HEK293 (cell line): ENCODE data around the gene ADAMTS8.

Experiments used
- CTCF ChIA-PET: fragments of 350-600 bp; formaldehyde crosslinking; extraction: SDS; loops from one replicate; lab custom pipeline; 2021; ENCODE audit warnings: antibody characterized with exemption; lab: Yijun Ruan, JAX
- POLR2A ChIA-PET: fragments of 300-600 bp; formaldehyde crosslinking; extraction: SDS; loops from one replicate; lab custom pipeline; 2020; ENCODE audit warnings: antibody characterized with exemption, inconsistent platforms; lab: Yijun Ruan, JAX
- H3K27ac ChIP-seq: fragments of 200-500 bp; sonication (Bioruptor generic); 2 replicates; pipeline ENCODE4 v1.5.1; 2014; ENCODE audit warnings: low read depth, low read length, control low read depth, inconsistent platforms; ENCODE audit errors: extremely low read depth
- H3K36me3 ChIP-seq, 2 experiments: fragments of 200-500 bp in 1 of 2; sonication (Bioruptor generic) in 1 of 2; 1 replicate in 1 of 2; 2 replicates in 1 of 2; pipeline ENCODE4 v1.5.1; 2014 to 2017; ENCODE audit warnings: inconsistent platforms in 2 of 2, low read length in 2 of 2; ENCODE audit not compliant: control insufficient read depth in 2 of 2, insufficient read depth in 1 of 2
- H3K4me1 ChIP-seq: fragments of 200-500 bp; sonication (Bioruptor generic); 2 replicates; pipeline ENCODE4 v1.5.1; 2014; ENCODE audit warnings: mild to moderate bottlenecking, low read length, inconsistent platforms; ENCODE audit not compliant: control insufficient read depth, insufficient read depth
- H3K4me3 ChIP-seq: 2 replicates; pipeline ENCODE4 v1.5.1; 2011; ENCODE audit warnings: low read depth, mild to moderate bottlenecking, control low read depth, low read length, moderate library complexity
- H3K9me3 ChIP-seq: fragments of 200-500 bp; sonication (Bioruptor generic); 2 replicates; pipeline ENCODE4 v1.5.1; 2014; ENCODE audit warnings: low read depth, low read length, inconsistent platforms; ENCODE audit not compliant: control insufficient read depth, insufficient read depth
- BCL11A ChIP-seq: fragments of 450-650 bp; formaldehyde crosslinking; IDR thresholded peaks from 2 replicates; pipeline ENCODE4 v1.5.1; 2016; ENCODE audit warnings: low read depth, missing biosample characterization, missing genetic modification characterization
- GFI1B ChIP-seq: fragments of 450-650 bp; formaldehyde crosslinking; IDR thresholded peaks from 2 replicates; pipeline ENCODE4 v1.5.1; 2016; ENCODE audit warnings: missing biosample characterization, missing genetic modification characterization
- KLF16 ChIP-seq: fragments of 450-650 bp; formaldehyde crosslinking; IDR thresholded peaks from 2 replicates; pipeline ENCODE4 v1.5.1; 2017; ENCODE audit warnings: missing biosample characterization, missing genetic modification characterization
- PRDM1 ChIP-seq: fragments of 450-650 bp; formaldehyde crosslinking; IDR thresholded peaks from 2 replicates; pipeline ENCODE4; 2016; ENCODE audit warnings: missing biosample characterization, missing genetic modification characterization
- SCRT1 ChIP-seq: fragments of 450-650 bp; formaldehyde crosslinking; IDR thresholded peaks from 2 replicates; pipeline ENCODE4 v1.5.1; 2016; ENCODE audit warnings: missing biosample characterization, missing genetic modification characterization, borderline replicate concordance
- ZFHX2 ChIP-seq: fragments of 450-650 bp; formaldehyde crosslinking; conservative IDR thresholded peaks from 2 replicates; pipeline ENCODE4 v1.5.1; 2016; ENCODE audit warnings: missing biosample characterization, missing genetic modification characterization
- ZNF184 ChIP-seq: fragments of 450-650 bp; IDR thresholded peaks from 2 replicates; pipeline ENCODE4 v1.5.1; 2018; ENCODE audit warnings: missing biosample characterization, mild to moderate bottlenecking, missing genetic modification characterization
- ZNF19 ChIP-seq: fragments of 450-650 bp; formaldehyde crosslinking; IDR thresholded peaks from 2 replicates; pipeline ENCODE4; 2016; ENCODE audit warnings: missing biosample characterization, missing genetic modification characterization, low read depth
- ZNF501 ChIP-seq: fragments of 450-650 bp; formaldehyde crosslinking; IDR thresholded peaks from 2 replicates; pipeline ENCODE4 v1.5.1; 2016; ENCODE audit warnings: missing biosample characterization, missing genetic modification characterization
- ZNF555 ChIP-seq: fragments of 450-650 bp; formaldehyde crosslinking; conservative IDR thresholded peaks from 2 replicates; pipeline ENCODE4 v1.5.1; 2017; ENCODE audit warnings: missing biosample characterization, mild to moderate bottlenecking, missing genetic modification characterization, inconsistent platforms
- ZNF830 ChIP-seq: fragments of 450-650 bp; IDR thresholded peaks from 2 replicates; pipeline ENCODE4 v1.5.0; 2018; ENCODE audit warnings: missing biosample characterization, missing genetic modification characterization, low read depth, mild to moderate bottlenecking, moderate library complexity
- TF ChIP-seq, protein P1 (sequence below): fragments of 450-650 bp; formaldehyde crosslinking; IDR thresholded peaks from 2 replicates; pipeline ENCODE4 v1.5.1; 2016; ENCODE audit warnings: missing biosample characterization, missing genetic modification characterization, borderline replicate concordance
- TF ChIP-seq, protein P2 (sequence below): fragments of 450-650 bp; formaldehyde crosslinking; IDR thresholded peaks from 2 replicates; pipeline ENCODE4 v1.5.1; 2016; ENCODE audit warnings: missing biosample characterization, missing genetic modification characterization
- TF ChIP-seq, protein P3 (sequence below): fragments of 450-650 bp; formaldehyde crosslinking; IDR thresholded peaks from 2 replicates; pipeline ENCODE4 v1.5.1; 2017; ENCODE audit warnings: missing biosample characterization, mild to moderate bottlenecking, missing genetic modification characterization, moderate library complexity
- TF ChIP-seq, protein P4 (sequence below): fragments of 450-650 bp; formaldehyde crosslinking; IDR thresholded peaks from 2 replicates; pipeline ENCODE4 v1.5.1; 2016; ENCODE audit warnings: missing biosample characterization, missing genetic modification characterization
- TF ChIP-seq, protein P5 (sequence below): fragments of 450-650 bp; formaldehyde crosslinking; IDR thresholded peaks from 2 replicates; pipeline ENCODE4 v1.5.1; 2016; ENCODE audit warnings: missing biosample characterization, missing genetic modification characterization
- TF ChIP-seq, protein P6 (sequence below): fragments of 450-650 bp; formaldehyde crosslinking; IDR thresholded peaks from 2 replicates; pipeline ENCODE4 v1.5.1; 2016; ENCODE audit warnings: missing biosample characterization, missing genetic modification characterization

Gene ADAMTS8

DNA sequence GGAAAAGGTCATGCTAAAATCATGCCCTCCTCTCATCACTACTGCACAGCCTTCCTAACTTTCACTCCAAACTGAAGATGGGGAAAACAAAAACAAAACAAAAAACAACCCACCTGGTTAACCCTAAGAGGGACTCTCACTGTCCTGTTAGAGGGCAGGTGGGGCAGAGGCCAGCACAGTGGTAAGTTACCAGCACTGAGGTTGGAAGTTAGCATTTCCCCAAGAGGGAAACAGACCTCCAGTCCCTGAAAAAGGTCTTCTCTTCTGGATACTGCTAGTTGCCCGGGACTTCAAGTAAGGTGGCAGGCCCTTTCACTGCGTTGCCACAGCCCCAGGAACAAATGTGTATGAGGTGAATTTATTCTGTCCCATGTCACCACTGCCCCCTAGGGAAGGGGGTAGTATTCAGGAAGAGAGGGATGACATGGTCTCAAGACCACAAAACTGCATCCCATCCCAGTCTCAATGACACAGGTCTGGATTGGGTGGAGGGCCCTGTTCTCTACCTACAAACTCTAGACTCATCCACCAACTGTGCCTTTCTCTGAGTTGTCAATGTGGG, 792 bp upstream of the ADAMTS8 start:
- H3K4me1 ChIP-seq: no peaks in the 10 kb centered on the region; the same call in 1 of the 2 replicates
- TF ChIP-seq ZNF830 (tag by site-specific recombination): no peak
- CTCF ChIA-PET: interaction anchor here (0.6 to 11.6 kb wide), 10 partner anchors 11 to 465 kb away, joined by 3 to 408 read pairs (median 5); no protein-coding TSS in a partner anchor
- no peak overlapping the region for H3K27ac ChIP-seq
- H3K9me3 ChIP-seq: no peaks in the 10 kb centered on the region
- H3K4me3 ChIP-seq: no peak overlapping the region
- POLR2A ChIA-PET: no interaction called here
- H3K36me3 ChIP-seq: no peaks in the 10 kb centered on the region

DNA sequence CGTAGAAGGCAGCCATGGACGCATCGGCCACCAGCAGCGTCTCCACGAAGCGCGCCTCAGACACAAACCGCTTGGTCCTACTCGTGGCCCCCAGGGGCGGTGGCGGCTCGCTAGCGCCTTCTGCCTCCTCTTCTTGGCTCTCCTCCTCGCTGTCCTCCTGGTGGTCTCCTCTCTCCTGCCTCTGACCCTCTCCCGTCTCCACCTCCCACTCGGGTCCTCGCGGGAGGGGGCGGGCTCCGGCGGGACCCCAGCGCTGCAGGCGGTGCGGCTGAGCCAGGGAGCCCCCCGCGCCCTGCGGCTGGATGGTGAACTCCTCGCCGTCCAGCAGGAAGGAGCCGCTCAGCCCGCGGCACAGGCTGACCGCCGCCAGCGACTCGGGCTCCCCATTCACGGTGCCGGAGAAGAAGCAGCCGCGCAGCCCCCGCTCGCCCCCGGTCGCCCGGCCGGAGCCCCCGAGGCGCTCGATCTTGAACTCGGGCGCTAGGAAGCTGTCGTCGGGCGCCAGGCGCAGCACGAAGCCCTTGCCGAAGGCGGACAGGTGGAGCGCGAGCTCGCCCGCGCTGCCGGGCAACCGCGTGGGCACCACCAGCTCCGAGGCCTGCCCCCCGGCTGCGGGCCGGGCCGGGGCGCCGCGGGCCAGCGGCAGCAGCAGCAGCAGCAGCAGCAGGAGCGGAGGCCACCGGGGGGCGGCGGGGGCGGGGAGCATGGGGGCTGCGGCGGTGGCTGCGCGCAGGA, 661 bp downstream of the ADAMTS8 start:
- ChIA-PET POLR2A (no interaction called here), CTCF (interaction anchor here (0.7 to 11.6 kb wide), 3 partner anchors 215 to 435 kb away, joined by 3 to 408 read pairs (median 68); no protein-coding TSS in a partner anchor)
- H3K4me3 ChIP-seq: peak overlapping the region; percentile 36
- H3K27ac ChIP-seq: no peak overlapping the region; the same call in 1 of the 2 replicates
- no peaks in the 10 kb centered on the region for H3K9me3 ChIP-seq
- H3K36me3 ChIP-seq: no peaks in the 10 kb centered on the region
- no peaks in the 10 kb centered on the region; the same call in 1 of the 2 replicates for H3K4me1 ChIP-seq
- TF ChIP-seq, protein P1, sequence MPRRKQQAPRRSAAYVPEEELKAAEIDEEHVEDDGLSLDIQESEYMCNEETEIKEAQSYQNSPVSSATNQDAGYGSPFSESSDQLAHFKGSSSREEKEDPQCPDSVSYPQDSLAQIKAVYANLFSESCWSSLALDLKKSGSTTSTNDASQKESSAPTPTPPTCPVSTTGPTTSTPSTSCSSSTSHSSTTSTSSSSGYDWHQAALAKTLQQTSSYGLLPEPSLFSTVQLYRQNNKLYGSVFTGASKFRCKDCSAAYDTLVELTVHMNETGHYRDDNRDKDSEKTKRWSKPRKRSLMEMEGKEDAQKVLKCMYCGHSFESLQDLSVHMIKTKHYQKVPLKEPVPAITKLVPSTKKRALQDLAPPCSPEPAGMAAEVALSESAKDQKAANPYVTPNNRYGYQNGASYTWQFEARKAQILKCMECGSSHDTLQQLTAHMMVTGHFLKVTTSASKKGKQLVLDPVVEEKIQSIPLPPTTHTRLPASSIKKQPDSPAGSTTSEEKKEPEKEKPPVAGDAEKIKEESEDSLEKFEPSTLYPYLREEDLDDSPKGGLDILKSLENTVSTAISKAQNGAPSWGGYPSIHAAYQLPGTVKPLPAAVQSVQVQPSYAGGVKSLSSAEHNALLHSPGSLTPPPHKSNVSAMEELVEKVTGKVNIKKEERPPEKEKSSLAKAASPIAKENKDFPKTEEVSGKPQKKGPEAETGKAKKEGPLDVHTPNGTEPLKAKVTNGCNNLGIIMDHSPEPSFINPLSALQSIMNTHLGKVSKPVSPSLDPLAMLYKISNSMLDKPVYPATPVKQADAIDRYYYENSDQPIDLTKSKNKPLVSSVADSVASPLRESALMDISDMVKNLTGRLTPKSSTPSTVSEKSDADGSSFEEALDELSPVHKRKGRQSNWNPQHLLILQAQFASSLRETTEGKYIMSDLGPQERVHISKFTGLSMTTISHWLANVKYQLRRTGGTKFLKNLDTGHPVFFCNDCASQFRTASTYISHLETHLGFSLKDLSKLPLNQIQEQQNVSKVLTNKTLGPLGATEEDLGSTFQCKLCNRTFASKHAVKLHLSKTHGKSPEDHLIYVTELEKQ (tag by site-specific recombination): no peak
- TF ChIP-seq GFI1B (tag by site-specific recombination): no peak
- no peak for TF ChIP-seq KLF16 (tag by site-specific recombination)
- TF ChIP-seq, protein P2, sequence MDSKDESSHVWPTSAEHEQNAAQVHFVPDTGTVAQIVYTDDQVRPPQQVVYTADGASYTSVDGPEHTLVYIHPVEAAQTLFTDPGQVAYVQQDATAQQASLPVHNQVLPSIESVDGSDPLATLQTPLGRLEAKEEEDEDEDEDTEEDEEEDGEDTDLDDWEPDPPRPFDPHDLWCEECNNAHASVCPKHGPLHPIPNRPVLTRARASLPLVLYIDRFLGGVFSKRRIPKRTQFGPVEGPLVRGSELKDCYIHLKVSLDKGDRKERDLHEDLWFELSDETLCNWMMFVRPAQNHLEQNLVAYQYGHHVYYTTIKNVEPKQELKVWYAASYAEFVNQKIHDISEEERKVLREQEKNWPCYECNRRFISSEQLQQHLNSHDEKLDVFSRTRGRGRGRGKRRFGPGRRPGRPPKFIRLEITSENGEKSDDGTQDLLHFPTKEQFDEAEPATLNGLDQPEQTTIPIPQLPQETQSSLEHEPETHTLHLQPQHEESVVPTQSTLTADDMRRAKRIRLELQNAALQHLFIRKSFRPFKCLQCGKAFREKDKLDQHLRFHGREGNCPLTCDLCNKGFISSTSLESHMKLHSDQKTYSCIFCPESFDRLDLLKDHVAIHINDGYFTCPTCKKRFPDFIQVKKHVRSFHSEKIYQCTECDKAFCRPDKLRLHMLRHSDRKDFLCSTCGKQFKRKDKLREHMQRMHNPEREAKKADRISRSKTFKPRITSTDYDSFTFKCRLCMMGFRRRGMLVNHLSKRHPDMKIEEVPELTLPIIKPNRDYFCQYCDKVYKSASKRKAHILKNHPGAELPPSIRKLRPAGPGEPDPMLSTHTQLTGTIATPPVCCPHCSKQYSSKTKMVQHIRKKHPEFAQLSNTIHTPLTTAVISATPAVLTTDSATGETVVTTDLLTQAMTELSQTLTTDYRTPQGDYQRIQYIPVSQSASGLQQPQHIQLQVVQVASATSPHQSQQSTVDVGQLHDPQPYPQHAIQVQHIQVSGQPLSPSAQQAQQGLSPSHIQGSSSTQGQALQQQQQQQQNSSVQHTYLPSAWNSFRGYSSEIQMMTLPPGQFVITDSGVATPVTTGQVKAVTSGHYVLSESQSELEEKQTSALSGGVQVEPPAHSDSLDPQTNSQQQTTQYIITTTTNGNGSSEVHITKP (tag by site-specific recombination): peak; percentile 85
- no peak; the same call in 1 of the 2 replicates for TF ChIP-seq ZFHX2 (tag by site-specific recombination)
- TF ChIP-seq ZNF19 (tag by site-specific recombination): no peak
- TF ChIP-seq ZNF184 (tag by site-specific recombination): no peak
- TF ChIP-seq, protein P3, sequence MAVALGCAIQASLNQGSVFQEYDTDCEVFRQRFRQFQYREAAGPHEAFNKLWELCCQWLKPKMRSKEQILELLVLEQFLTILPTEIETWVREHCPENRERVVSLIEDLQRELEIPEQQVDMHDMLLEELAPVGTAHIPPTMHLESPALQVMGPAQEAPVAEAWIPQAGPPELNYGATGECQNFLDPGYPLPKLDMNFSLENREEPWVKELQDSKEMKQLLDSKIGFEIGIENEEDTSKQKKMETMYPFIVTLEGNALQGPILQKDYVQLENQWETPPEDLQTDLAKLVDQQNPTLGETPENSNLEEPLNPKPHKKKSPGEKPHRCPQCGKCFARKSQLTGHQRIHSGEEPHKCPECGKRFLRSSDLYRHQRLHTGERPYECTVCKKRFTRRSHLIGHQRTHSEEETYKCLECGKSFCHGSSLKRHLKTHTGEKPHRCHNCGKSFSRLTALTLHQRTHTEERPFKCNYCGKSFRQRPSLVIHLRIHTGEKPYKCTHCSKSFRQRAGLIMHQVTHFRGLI (tag by site-specific recombination): no peak
- TF ChIP-seq ZNF501: no peak
- no peak for TF ChIP-seq ZNF830 (tag by site-specific recombination)
- TF ChIP-seq SCRT1: no peak
- no peak for TF ChIP-seq ZNF555 (tag by site-specific recombination)
- TF ChIP-seq, protein P4, sequence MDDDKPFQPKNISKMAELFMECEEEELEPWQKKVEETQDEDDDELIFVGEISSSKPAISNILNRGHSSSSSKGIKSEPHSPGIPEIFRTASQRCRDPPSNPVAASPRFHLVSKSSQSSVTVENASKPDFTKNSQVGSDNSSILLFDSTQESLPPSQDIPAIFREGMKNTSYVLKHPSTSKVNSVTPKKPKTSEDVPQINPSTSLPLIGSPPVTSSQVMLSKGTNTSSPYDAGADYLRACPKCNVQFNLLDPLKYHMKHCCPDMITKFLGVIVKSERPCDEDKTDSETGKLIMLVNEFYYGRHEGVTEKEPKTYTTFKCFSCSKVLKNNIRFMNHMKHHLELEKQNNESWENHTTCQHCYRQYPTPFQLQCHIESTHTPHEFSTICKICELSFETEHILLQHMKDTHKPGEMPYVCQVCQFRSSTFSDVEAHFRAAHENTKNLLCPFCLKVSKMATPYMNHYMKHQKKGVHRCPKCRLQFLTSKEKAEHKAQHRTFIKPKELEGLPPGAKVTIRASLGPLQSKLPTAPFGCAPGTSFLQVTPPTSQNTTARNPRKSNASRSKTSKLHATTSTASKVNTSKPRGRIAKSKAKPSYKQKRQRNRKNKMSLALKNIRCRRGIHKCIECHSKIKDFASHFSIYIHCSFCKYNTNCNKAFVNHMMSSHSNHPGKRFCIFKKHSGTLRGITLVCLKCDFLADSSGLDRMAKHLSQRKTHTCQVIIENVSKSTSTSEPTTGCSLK (tag by site-specific recombination): no peak
- TF ChIP-seq, protein P5, sequence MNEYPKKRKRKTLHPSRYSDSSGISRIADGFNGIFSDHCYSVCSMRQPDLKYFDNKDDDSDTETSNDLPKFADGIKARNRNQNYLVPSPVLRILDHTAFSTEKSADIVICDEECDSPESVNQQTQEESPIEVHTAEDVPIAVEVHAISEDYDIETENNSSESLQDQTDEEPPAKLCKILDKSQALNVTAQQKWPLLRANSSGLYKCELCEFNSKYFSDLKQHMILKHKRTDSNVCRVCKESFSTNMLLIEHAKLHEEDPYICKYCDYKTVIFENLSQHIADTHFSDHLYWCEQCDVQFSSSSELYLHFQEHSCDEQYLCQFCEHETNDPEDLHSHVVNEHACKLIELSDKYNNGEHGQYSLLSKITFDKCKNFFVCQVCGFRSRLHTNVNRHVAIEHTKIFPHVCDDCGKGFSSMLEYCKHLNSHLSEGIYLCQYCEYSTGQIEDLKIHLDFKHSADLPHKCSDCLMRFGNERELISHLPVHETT (tag by site-specific recombination): no peak
- TF ChIP-seq, protein P6, sequence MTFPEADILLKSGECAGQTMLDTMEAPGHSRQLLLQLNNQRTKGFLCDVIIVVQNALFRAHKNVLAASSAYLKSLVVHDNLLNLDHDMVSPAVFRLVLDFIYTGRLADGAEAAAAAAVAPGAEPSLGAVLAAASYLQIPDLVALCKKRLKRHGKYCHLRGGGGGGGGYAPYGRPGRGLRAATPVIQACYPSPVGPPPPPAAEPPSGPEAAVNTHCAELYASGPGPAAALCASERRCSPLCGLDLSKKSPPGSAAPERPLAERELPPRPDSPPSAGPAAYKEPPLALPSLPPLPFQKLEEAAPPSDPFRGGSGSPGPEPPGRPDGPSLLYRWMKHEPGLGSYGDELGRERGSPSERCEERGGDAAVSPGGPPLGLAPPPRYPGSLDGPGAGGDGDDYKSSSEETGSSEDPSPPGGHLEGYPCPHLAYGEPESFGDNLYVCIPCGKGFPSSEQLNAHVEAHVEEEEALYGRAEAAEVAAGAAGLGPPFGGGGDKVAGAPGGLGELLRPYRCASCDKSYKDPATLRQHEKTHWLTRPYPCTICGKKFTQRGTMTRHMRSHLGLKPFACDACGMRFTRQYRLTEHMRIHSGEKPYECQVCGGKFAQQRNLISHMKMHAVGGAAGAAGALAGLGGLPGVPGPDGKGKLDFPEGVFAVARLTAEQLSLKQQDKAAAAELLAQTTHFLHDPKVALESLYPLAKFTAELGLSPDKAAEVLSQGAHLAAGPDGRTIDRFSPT (tag by site-specific recombination): no peak
- TF ChIP-seq BCL11A (tag by site-specific recombination): no peak
- TF ChIP-seq PRDM1 (tag by site-specific recombination): no peak
